Adrenal gland (tissue), 12 donors: Measurements from ENCODE around the gene CLEC2A. TPM values are rescaled to one million over a fixed set of nuclear protein-coding genes. Genes with fewer than 3 reads are reported as not detected.
A peak's percentile ranks its signal among the peaks of the same experiment; 100 is the strongest.

Source experiments
- DNase-seq, 7 donors: peaks; one replicate each; pipeline ENCODE4 v3.0.0-alpha.2; 2019 to 2020
- H3K27ac ChIP-seq, 5 donors: fragments of 200-600 bp; sonication (generic) in 4 of 5; 1 replicate in 3 of 5; 2 replicates in 2 of 5; pipeline versions ENCODE4 v1.5.1 to v1.8.0; 2016 to 2020; ENCODE audit warnings: mild to moderate bottlenecking in 1 of 5
- H3K27me3 ChIP-seq: fragments of 200-600 bp; 2 replicates; pipeline ENCODE4 v1.8.0; 2021
- H3K36me3 ChIP-seq, 2 donors: fragments of 200-600 bp; replicated peaks in 1 of 2; 1 replicate in 1 of 2; 2 replicates in 1 of 2; pipeline versions ENCODE4 v1.5.1 to v1.8.0; 2018 to 2022
- H3K4me1 ChIP-seq, 2 donors: fragments of 200-600 bp; replicated peaks in 1 of 2; 1 replicate in 1 of 2; 2 replicates in 1 of 2; pipeline versions ENCODE4 v1.5.1 to v1.8.0; 2018 to 2021
- H3K4me3 ChIP-seq, 4 donors: fragments of 200-600 bp; sonication (generic) in 3 of 4; one replicate each; pipeline ENCODE4 v1.5.1; 2016 to 2018
- H3K9me3 ChIP-seq, 3 donors: fragments of 200-600 bp; sonication (generic) in 1 of 3; replicated peaks in 1 of 3; 1 replicate in 2 of 3; 2 replicates in 1 of 3; pipeline versions ENCODE4 v1.5.1 to v1.8.0; 2016 to 2021
- CTCF ChIP-seq, 6 experiments: fragments of 450-650 bp in 4 of 6; fragments of 200-600 bp in 2 of 6; sonication (generic) in 1 of 6; IDR thresholded peaks; 1 replicate in 5 of 6; 2 replicates in 1 of 6; pipeline versions ENCODE4 v1.5.1 to v1.8.0; 2016 to 2021; ENCODE audit warnings: antibody characterized with exemption in 6 of 6, mild to moderate bottlenecking in 2 of 6, moderate library complexity in 1 of 6
- POLR2A ChIP-seq, 2 donors: fragments of 450-650 bp; IDR thresholded peaks; one replicate each; pipeline ENCODE4 v1.6.1; 2017; ENCODE audit warnings: antibody characterized with exemption in 2 of 2, mild to moderate bottlenecking in 2 of 2, moderate library complexity in 1 of 2
- whole genome bisulfite sequencing, 4 donors: extraction: QIAGEN DNeasy Blood & Tissue Kit in 2 of 4; methylation state at CpG; one replicate each; pipeline versions ENCODE4 v1.1.5 to v1.1.7; 2013 to 2017; 5-methylcytosine and 5-hydroxymethylcytosine counted together
- intact Hi-C, 2 donors: fragments of 100-400 bp; cut with DNase I; formaldehyde crosslinking; loops; one replicate each; pipeline versions ENCODE4 v1.14.1 to v1.15.0; 2022 to 2023
- polyA plus RNA-seq, 3 donors: library from polyadenylated mRNA; stranded (reverse); fragments of 200-250 nt in 2 of 3; fragments of 350-450 nt in 1 of 3; fragmentation: Illumina TruSeq in 1 of 3; extraction: RNeasy Lipid Tissue Mini Kit (QIAGEN cat#74804) in 1 of 3; gene quantifications; one replicate each; pipeline ENCODE4 v1.2.3, GENCODE V29; 2013 to 2014
- total RNA-seq, 9 donors: library from RNA; depleted of rRNA in 4 of 9; stranded (reverse); fragments of >200 nt in 4 of 9; fragments of 120-200 nt in 1 of 9; fragmentation: NEBNext Ultra II Directional in 1 of 9; extraction: Animal tissue kit (Norgen Biotek cat#: 25700) in 1 of 9; gene quantifications; one replicate each; pipeline versions ENCODE4 v1.1.0 to v1.2.4, GENCODE V29; 2013 to 2023
- donor health status: healthy with polysubstance abuse.
- donor health status: Bipolar disorder and iron deficiency.
- donor health status: DM: yes; HTN: yes; CAD: no.
- donor health status: DM: no; HTN: no; CAD: no.
- donor health status: DM: no; HTN: no; CAD: no.
- donor health status: DM: yes; HTN: yes; CAD: no.

CLEC2A gene
- total and polyA plus RNA-seq, 12 donors, result not detected

- DNase-seq, result no peak
- no peaks in the 10 kb centered on the region for H3K36me3 ChIP-seq
- H3K27me3 ChIP-seq, result no peaks in the 10 kb centered on the region
- 15 to 23% (median 18%) methylated on average over 11 of the region's 11 CpGs for WGBS, 4 donors
- peak within 1 kb of the TSS in 3 of 4 donors; percentile 14 to 58 (median 27) for H3K4me3 ChIP-seq
- H3K27ac ChIP-seq, result peak within 1 kb of the TSS; percentile 32 to 88 (median 82)
- no peak for TF ChIP-seq CTCF (IDR thresholded peaks at IDR 0.05)
- TF ChIP-seq POLR2A (IDR thresholded peaks at IDR 0.05), result peak in 1 of 2 donors; percentile 52
- peaks cover 0 to 4% of the 10 kb centered on the region in 2 donors for H3K4me1 ChIP-seq
- intact Hi-C loops, result no loop called here
- no peaks in the 10 kb centered on the region for H3K9me3 ChIP-seq
Observed at GRCh38 chr12:9869307-9870161, 62.6 kb downstream of the CLEC2A start, which contains the start of gene CLEC2B. Gene CLEC2B (minus strand): TSS chr12:9869354.

GRCh38 chr12:9868951-9869306 is 63.2 kb downstream of the CLEC2A start:
- 36 to 57% (median 39%) methylated on average over 4 of the region's 4 CpGs for WGBS, 4 donors
- H3K27me3 ChIP-seq, result no peaks in the 10 kb centered on the region
- intact Hi-C loops, result no loop called here
- H3K36me3 ChIP-seq, result no peaks in the 10 kb centered on the region
- TF ChIP-seq POLR2A (IDR thresholded peaks at IDR 0.05) (no peak), CTCF (IDR thresholded peaks at IDR 0.05) (no peak)
- H3K27ac ChIP-seq, result peak overlapping the region; percentile 32 to 88 (median 61)
- no peaks in the 10 kb centered on the region for H3K9me3 ChIP-seq
- H3K4me1 ChIP-seq, result peaks cover 0 to 4% of the 10 kb centered on the region in 2 donors
- peak overlapping the region in 2 of 4 donors; percentile 14 to 58 for H3K4me3 ChIP-seq
- no peak for DNase-seq

- no peak for TF ChIP-seq POLR2A (IDR thresholded peaks at IDR 0.05)
- TF ChIP-seq CTCF (IDR thresholded peaks at IDR 0.05), result no peak
- intact Hi-C loops, result no loop called here
Observed at GRCh38 chr12:9868311-9868801, 63.8 kb downstream of the CLEC2A start.

GRCh38 chr12:9867531-9867930 is 64.6 kb downstream of the CLEC2A start:
- intact Hi-C loops, result no loop called here
- H3K4me1 ChIP-seq, result peaks cover 0 to 4% of the 10 kb centered on the region in 2 donors
- H3K9me3 ChIP-seq, result peaks cover 0 to 7% (median 0%) of the 10 kb centered on the region in 3 donors
- DNase-seq, result no peak
- H3K27me3 ChIP-seq, result no peaks in the 10 kb centered on the region
- no peaks in the 10 kb centered on the region for H3K36me3 ChIP-seq
- peak overlapping the region in 1 of 5 donors; percentile 88 for H3K27ac ChIP-seq
- 45 to 63% (median 55%) methylated on average over 4 of the region's 4 CpGs for WGBS, 4 donors
- H3K4me3 ChIP-seq, result peak overlapping the region in 1 of 4 donors; percentile 58
- TF ChIP-seq CTCF (IDR thresholded peaks at IDR 0.05), result no peak
- no peak for TF ChIP-seq POLR2A (IDR thresholded peaks at IDR 0.05)

More at GRCh38 chr12:9868311-9868801, 63.8 kb downstream of the CLEC2A start:
- 58 to 68% (median 61%) methylated on average over 11 of the region's 11 CpGs for WGBS, 4 donors
- Histone ChIP-seq H3K36me3 (no peaks in the 10 kb centered on the region), H3K27ac (peak overlapping the region; percentile 32 to 88 (median 61)), H3K4me3 (peak overlapping the region in 3 of 4 donors; percentile 14 to 58 (median 22)), H3K27me3 (no peaks in the 10 kb centered on the region), H3K9me3 (peaks cover 0 to 6% (median 0%) of the 10 kb centered on the region in 3 donors), H3K4me1 (peaks cover 0 to 4% of the 10 kb centered on the region in 2 donors)
- DNase-seq, result no peak
